Measurements from ENCODE around the gene DOC2B. TPM values are rescaled to one million over a fixed set of nuclear protein-coding genes. Genes with fewer than 3 reads are reported as not detected.

DOC2B gene
- total and polyA plus RNA-seq, 9 of the 15 experiments (the other 6 are each of a cell fraction or from before 2014, with no cell fraction given) = 0.02 TPM; not detected in 8

DNA sequence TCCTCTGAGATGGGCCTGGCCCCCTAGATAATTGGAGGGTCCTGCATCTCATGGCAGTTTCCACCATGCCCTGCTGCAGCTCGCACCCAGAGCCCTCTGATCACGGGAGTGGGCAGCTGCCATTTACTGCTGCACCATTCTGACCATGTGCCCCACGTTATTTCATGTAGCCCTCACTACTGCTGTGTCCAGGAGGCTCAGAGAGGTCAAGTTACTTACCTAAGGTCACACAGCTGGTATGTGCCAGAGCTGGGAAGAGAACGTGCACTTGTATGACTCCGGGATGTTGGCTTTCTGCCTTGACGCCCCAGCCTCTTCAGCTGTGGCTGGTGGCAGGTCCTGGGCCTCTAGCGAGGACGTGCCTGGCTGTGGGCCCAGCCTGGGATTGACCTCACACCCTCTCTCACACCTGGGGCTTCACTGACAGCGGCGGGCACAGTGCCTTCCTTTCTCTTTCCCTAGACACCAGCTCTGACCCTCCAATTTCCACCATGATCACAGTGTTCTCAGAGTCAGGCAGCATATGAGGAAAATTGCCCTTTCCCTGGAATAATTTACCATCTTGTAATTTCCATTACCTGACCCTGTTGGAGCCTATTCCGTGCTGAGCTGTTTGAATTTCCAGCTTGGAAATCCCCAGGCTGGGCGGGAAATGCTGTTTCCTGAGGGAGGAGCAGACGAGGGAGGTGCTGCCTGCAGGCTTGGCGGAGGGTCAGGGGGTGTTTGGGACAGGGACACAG lies 18.5 kb upstream of the DOC2B start:
- 0% methylated on average over 10 of the region's 14 CpGs for WGBS (ENCODE audit: insufficient coverage, low coverage, missing lambda C conversion rate)
- ChIA-PET CTCF (ENCODE audit: low intra/inter-chr PET ratio) (interaction anchor here (0.6 kb wide), 1 partner anchor 55 kb away, joined by 3 read pairs; no protein-coding TSS in a partner anchor), POLR2A (interaction anchor here (0.6 to 0.9 kb wide), 2 partner anchors 10 to 43 kb away, joined by 4 read pairs; no protein-coding TSS in a partner anchor)
- Histone ChIP-seq H3K9me3 (replicated peaks; ENCODE audit: control insufficient read depth, insufficient read depth, low read depth, low read length) (no peaks in the 10 kb centered on the region), H3K79me2 (ENCODE audit: control insufficient read depth, insufficient read depth, low read length) (no peaks in the 10 kb centered on the region), H3K4me2 (ENCODE audit: insufficient read depth, low read length) (no peak overlapping the region), H3K27ac (ENCODE audit: extremely low read depth, low read depth, low read length) (no peak overlapping the region), H3K27me3 (ENCODE audit: control insufficient read depth in 2 of 2, insufficient read depth in 2 of 2, low read length in 2 of 2) (peaks cover 3 to 54% of the 10 kb centered on the region in 2 experiments; a peak in 3 of 5 replicates), H3K4me1 (replicated peaks in 1 of 2; ENCODE audit: control insufficient read depth in 2 of 2, insufficient read depth in 2 of 2, low read length in 2 of 2) (no peaks in the 10 kb centered on the region), H3K4me3 (no peak overlapping the region), H3K9ac (ENCODE audit: insufficient read depth in 1 of 2, low read depth in 2 of 2, low read length in 2 of 2) (no peak overlapping the region), H2AFZ (ENCODE audit: low read depth, low read length) (no peak overlapping the region), H3K9me1 (ENCODE audit: control insufficient read depth, insufficient read depth, low read length) (no peaks in the 10 kb centered on the region), H3K36me3 (ENCODE audit: control insufficient read depth, insufficient read depth, low read length) (no peaks in the 10 kb centered on the region), H4K20me1 (replicated peaks; ENCODE audit: control insufficient read depth, insufficient read depth, low read length) (no peaks in the 10 kb centered on the region; the same call in 1 of the 2 replicates)
- FAIRE-seq = no peak
- BruUV-seq (replicated peaks) = no TSS peak
- ATAC-seq = no peak
- DNase-seq (ENCODE audit: extremely low read depth in 1 of 4, low spot score in 3 of 4) = no peak
- intact Hi-C loops (cut with micrococcal nuclease) (no loop called here), in situ Hi-C loops (cut with MboI) (no loop called here)
- TF ChIP-seq, protein P1, sequence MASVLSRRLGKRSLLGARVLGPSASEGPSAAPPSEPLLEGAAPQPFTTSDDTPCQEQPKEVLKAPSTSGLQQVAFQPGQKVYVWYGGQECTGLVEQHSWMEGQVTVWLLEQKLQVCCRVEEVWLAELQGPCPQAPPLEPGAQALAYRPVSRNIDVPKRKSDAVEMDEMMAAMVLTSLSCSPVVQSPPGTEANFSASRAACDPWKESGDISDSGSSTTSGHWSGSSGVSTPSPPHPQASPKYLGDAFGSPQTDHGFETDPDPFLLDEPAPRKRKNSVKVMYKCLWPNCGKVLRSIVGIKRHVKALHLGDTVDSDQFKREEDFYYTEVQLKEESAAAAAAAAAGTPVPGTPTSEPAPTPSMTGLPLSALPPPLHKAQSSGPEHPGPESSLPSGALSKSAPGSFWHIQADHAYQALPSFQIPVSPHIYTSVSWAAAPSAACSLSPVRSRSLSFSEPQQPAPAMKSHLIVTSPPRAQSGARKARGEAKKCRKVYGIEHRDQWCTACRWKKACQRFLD (CRISPR knock-in tag; IDR thresholded peaks at IDR 0.05) = no peak
- TF ChIP-seq EP300 (IDR thresholded peaks at IDR 0.05; ENCODE audit: low read length) = no peak
- no peak for TF ChIP-seq SRSF3 (IDR thresholded peaks at IDR 0.05; ENCODE audit: insufficient read depth, low read length)
- TF ChIP-seq PURB (CRISPR knock-in tag; IDR thresholded peaks at IDR 0.05; ENCODE audit: low read depth) = no peak
- TF ChIP-seq RBM25 (IDR thresholded peaks at IDR 0.05; ENCODE audit: low read depth, low read length, severe bottlenecking) = peak; percentile 61
- TF ChIP-seq OTX1 (CRISPR knock-in tag; IDR thresholded peaks at IDR 0.05) = no peak
